PFSK-1 (cell line): ENCODE data around the gene CREB3.
A peak's percentile ranks its signal among the peaks of the same experiment; 100 is the strongest.

Experiments
- FOXP2 ChIP-seq: optimal IDR thresholded peaks from 2 replicates; pipeline ENCODE3; 2011; ENCODE audit warnings: borderline replicate concordance, control low read depth, inconsistent platforms; ENCODE audit not compliant: insufficient read depth; ENCODE audit errors: extremely low read length, extremely low read depth
- POLR2AphosphoS5 ChIP-seq: IDR thresholded peaks from 2 replicates; pipeline ENCODE4 v1.6.1; 2012; ENCODE audit warnings: low read depth, mild to moderate bottlenecking, control low read depth, low read length, moderate library complexity
- REST ChIP-seq, 2 experiments: IDR thresholded peaks; 2 replicates each; pipeline versions ENCODE4 v1.6.1 to v1.8.0; 2011 to 2012; ENCODE audit warnings: low read depth in 2 of 2, low read length in 2 of 2, control low read depth in 1 of 2, inconsistent platforms in 1 of 2, mild to moderate bottlenecking in 1 of 2, moderate library complexity in 1 of 2; ENCODE audit not compliant: insufficient read depth in 1 of 2
- SIN3A ChIP-seq: IDR thresholded peaks from 2 replicates; pipeline ENCODE4 v1.6.1; 2012; ENCODE audit warnings: mild to moderate bottlenecking, low read length, moderate library complexity, borderline replicate concordance; ENCODE audit not compliant: insufficient read depth
- TAF1 ChIP-seq: IDR thresholded peaks from 2 replicates; pipeline ENCODE4 v1.6.1; 2012; ENCODE audit warnings: low read length, control low read depth, borderline replicate concordance; ENCODE audit not compliant: insufficient read depth

CREB3 gene

GRCh38 chr9:35748242-35748857 is 15.9 kb downstream of the CREB3 start:
- TF ChIP-seq TAF1 = no peak
- TF ChIP-seq SIN3A = 0 out of 2 replicates have a peak, but pooled peaks have one; percentile 28

- TF ChIP-seq SIN3A (no peak), POLR2AphosphoS5 (peak; percentile 34; the same call in 1 of the 2 replicates)
These were observed 16.5 kb downstream of the CREB3 start, which contains the start of the genes GBA2 and RGP1 for GRCh38 chr9:35748858-35749514. GBA2 (minus strand) TSS chr9:35749228; CDS start chr9:35748704, 524 bp downstream. RGP1 (plus strand) TSS chr9:35749287; CDS start chr9:35749756, 469 bp downstream.

GRCh38 chr9:35749515-35750255 is 17.2 kb downstream of the CREB3 start:
- TF ChIP-seq REST (IDR thresholded peaks at IDR 0.05; ENCODE audit: insufficient read depth in 1 of 2, low read depth in 2 of 2, low read length in 2 of 2) (no peak), TAF1 (no peak), FOXP2 (no peak), SIN3A (no peak), POLR2AphosphoS5 (no peak)

GRCh38 chr9:35750256-35750531 is 17.7 kb downstream of the CREB3 start:
- TF ChIP-seq FOXP2 (no peak), POLR2AphosphoS5 (no peak), SIN3A (no peak), TAF1 (no peak), REST (IDR thresholded peaks at IDR 0.05; ENCODE audit: insufficient read depth in 1 of 2, low read depth in 2 of 2, low read length in 2 of 2) (no peak)

- TF ChIP-seq FOXP2 (no peak), TAF1 (no peak), POLR2AphosphoS5 (no peak), SIN3A (no peak), REST (IDR thresholded peaks at IDR 0.05; ENCODE audit: insufficient read depth in 1 of 2, low read depth in 2 of 2, low read length in 2 of 2) (no peak)
These were observed 21.0 kb downstream of the CREB3 start for GRCh38 chr9:35753466-35753865.

GRCh38 chr9:35754264-35754663 is 21.8 kb downstream of the CREB3 start, which contains the start of gene MSMP:
MSMP (minus strand) TSS chr9:35754276; CDS start chr9:35754129, 147 bp downstream.
- no peak for TF ChIP-seq FOXP2
- TF ChIP-seq SIN3A = no peak
- no peak for TF ChIP-seq REST (IDR thresholded peaks at IDR 0.05; ENCODE audit: insufficient read depth in 1 of 2, low read depth in 2 of 2, low read length in 2 of 2)
- TF ChIP-seq POLR2AphosphoS5 = no peak
- TF ChIP-seq TAF1 = no peak
